AML-193 (cell line): ENCODE data around the gene SHH.

ENCODE experiments used
- DNase-seq, 2 experiments: peaks; one replicate each; lab custom pipeline; 2025; lab: John Stamatoyannopoulos, UW

The SHH gene

GRCh38 chr7:155764438-155764793 is 47.8 kb downstream of the SHH start:
- DNase-seq: no peak

GRCh38 chr7:155763691-155764437 is 48.4 kb downstream of the SHH start:
- DNase-seq: no peak

GRCh38 chr7:155763122-155763521 is 49.1 kb downstream of the SHH start:
- DNase-seq: no peak

GRCh38 chr7:155762655-155763054 is 49.6 kb downstream of the SHH start:
- DNase-seq: no peak

GRCh38 chr7:155762036-155762435 is 50.2 kb downstream of the SHH start:
- DNase-seq: no peak

- peak; percentile 70 to 79 for DNase-seq
Measured at GRCh38 chr7:155761162-155761561, 51.1 kb downstream of the SHH start.

- DNase-seq: no peak
Measured at GRCh38 chr7:155759740-155760430, 52.4 kb downstream of the SHH start.

GRCh38 chr7:155758348-155758747 is 53.9 kb downstream of the SHH start:
- DNase-seq: no peak

GRCh38 chr7:155756322-155756721 is 55.9 kb downstream of the SHH start:
- no peak for DNase-seq

- no peak for DNase-seq
Measured at GRCh38 chr7:155755026-155755425, 57.2 kb downstream of the SHH start.

GRCh38 chr7:155754165-155754564 is 58.1 kb downstream of the SHH start:
- no peak for DNase-seq

- DNase-seq: no peak
Measured at GRCh38 chr7:155753446-155753965, 58.8 kb downstream of the SHH start.

GRCh38 chr7:155752756-155753445 is 59.4 kb downstream of the SHH start:
- DNase-seq: no peak

GRCh38 chr7:155751409-155751808 is 60.9 kb downstream of the SHH start:
- no peak for DNase-seq

GRCh38 chr7:155750255-155751125 is 61.8 kb downstream of the SHH start:
- no peak for DNase-seq
